PC-3 (cell line): ENCODE measurements around the gene ADAMTS13. TPM values are rescaled to one million over a fixed set of nuclear protein-coding genes. Genes with fewer than 3 reads are reported as not detected.

Experiments used
- ATAC-seq: fragments of 200-7000 bp; cut with Tn5 transposase; 2 replicates; pipeline ENCODE4 v1.9.1; 2020; ENCODE audit warnings: mild to moderate bottlenecking, moderate library complexity
- BruUV-seq: library from RNA; stranded (reverse); fragments of 400-500 nt; replicated peaks from 2 replicates; lab custom pipeline; 2021; lab: Mats Ljungman, UMichigan
- CTCF ChIA-PET: fragments of 300-600 bp; sonication (Branson Sonifier 250); formaldehyde crosslinking; loops from one replicate; lab custom pipeline; 2022; ENCODE audit warnings: antibody characterized with exemption; lab: Charles Lee
- POLR2A ChIA-PET: fragments of 300-600 bp; sonication (Branson Sonifier 250); formaldehyde crosslinking; loops from one replicate; lab custom pipeline; 2022; ENCODE audit warnings: antibody characterized with exemption; ENCODE audit not compliant: unreplicated experiment; lab: Charles Lee
- DNase-seq: peaks from one replicate; pipeline ENCODE4 v3.0.0-alpha.2; 2015
- H2AFZ ChIP-seq: fragments of 300-600 bp; sonication (generic); 2 replicates; pipeline ENCODE4 v1.6.0; 2016; ENCODE audit warnings: antibody characterized with exemption, low read length
- H3F3A ChIP-seq: fragments of 300-600 bp; sonication (generic); one replicate; pipeline ENCODE4 v1.6.0; 2017; ENCODE audit warnings: antibody characterized with exemption, low read length, control low read depth, mild to moderate bottlenecking; ENCODE audit not compliant: unreplicated experiment
- H3K27ac ChIP-seq: fragments of 300-600 bp; sonication (generic); 2 replicates; pipeline ENCODE4 v1.5.1; 2016; ENCODE audit warnings: mild to moderate bottlenecking, low read length
- H3K27me3 ChIP-seq: fragments of 300-600 bp; sonication (generic); 2 replicates; pipeline ENCODE4 v1.6.1; 2016; ENCODE audit warnings: low read length, mixed read lengths
- H3K36me3 ChIP-seq: fragments of 300-600 bp; sonication (generic); 2 replicates; pipeline ENCODE4 v1.6.1; 2016; ENCODE audit warnings: low read depth, mixed run types, low read length, mixed read lengths
- H3K4me1 ChIP-seq: fragments of 300-600 bp; sonication (generic); 2 replicates; pipeline ENCODE4 v1.5.1; 2016; ENCODE audit warnings: low read length; ENCODE audit not compliant: insufficient read depth
- H3K4me2 ChIP-seq: fragments of 300-600 bp; sonication (generic); 2 replicates; pipeline ENCODE4 v1.6.0; 2016; ENCODE audit warnings: low read length
- H3K4me3 ChIP-seq: fragments of 300-600 bp; sonication (generic); 2 replicates; pipeline ENCODE4 v1.5.1; 2016; ENCODE audit warnings: mild to moderate bottlenecking, low read length, mixed read lengths
- H3K79me2 ChIP-seq: fragments of 300-600 bp; sonication (generic); 2 replicates; pipeline ENCODE4 v1.6.1; 2017; ENCODE audit warnings: low read length, mixed read lengths
- H3K9ac ChIP-seq: fragments of 300-600 bp; sonication (generic); 2 replicates; pipeline ENCODE4 v1.6.0; 2016; ENCODE audit warnings: mild to moderate bottlenecking, low read length
- H3K9me2 ChIP-seq: fragments of 300-600 bp; sonication (generic); replicated peaks from 2 replicates; pipeline ENCODE4 v1.6.1; 2016; ENCODE audit warnings: mixed run types, low read length, mixed read lengths
- H3K9me3 ChIP-seq: fragments of 300-600 bp; sonication (generic); 2 replicates; pipeline ENCODE4 v1.6.1; 2016; ENCODE audit warnings: low read length, mixed read lengths
- H4K20me1 ChIP-seq: fragments of 300-600 bp; sonication (generic); 2 replicates; pipeline ENCODE4 v1.6.1; 2016; ENCODE audit warnings: low read length, mixed read lengths
- EZH2 ChIP-seq: fragments of 300-600 bp; sonication (generic); IDR thresholded peaks from one replicate; pipeline ENCODE4 v1.6.1; 2017; ENCODE audit warnings: antibody characterized with exemption, mild to moderate bottlenecking, low read length; ENCODE audit not compliant: unreplicated experiment
- EZH2phosphoT487 ChIP-seq: fragments of 300-600 bp; sonication (generic); IDR thresholded peaks from 2 replicates; pipeline ENCODE4 v1.6.1; 2018; ENCODE audit warnings: mild to moderate bottlenecking, antibody characterized with exemption, low read length, borderline replicate concordance
- intact Hi-C: fragments of 100-400 bp; cut with micrococcal nuclease; formaldehyde crosslinking; loops from 2 replicates; pipeline ENCODE4 v1.9.0; 2023
- total RNA-seq: library from RNA; depleted of rRNA; stranded (reverse); fragments of >200 nt; gene quantifications from 2 replicates; pipeline ENCODE4 v1.2.3, GENCODE V29; 2014
- TF ChIP-seq, protein P1 (sequence below): fragments of 300-600 bp; sonication (generic); conservative IDR thresholded peaks from 2 replicates; pipeline ENCODE4 v1.5.1; 2017; ENCODE audit warnings: antibody characterized with exemption, low read depth, mild to moderate bottlenecking, low read length

Gene ADAMTS13
- total RNA-seq, 1 experiment from 2014 or later: 0.95 TPM

DNA sequence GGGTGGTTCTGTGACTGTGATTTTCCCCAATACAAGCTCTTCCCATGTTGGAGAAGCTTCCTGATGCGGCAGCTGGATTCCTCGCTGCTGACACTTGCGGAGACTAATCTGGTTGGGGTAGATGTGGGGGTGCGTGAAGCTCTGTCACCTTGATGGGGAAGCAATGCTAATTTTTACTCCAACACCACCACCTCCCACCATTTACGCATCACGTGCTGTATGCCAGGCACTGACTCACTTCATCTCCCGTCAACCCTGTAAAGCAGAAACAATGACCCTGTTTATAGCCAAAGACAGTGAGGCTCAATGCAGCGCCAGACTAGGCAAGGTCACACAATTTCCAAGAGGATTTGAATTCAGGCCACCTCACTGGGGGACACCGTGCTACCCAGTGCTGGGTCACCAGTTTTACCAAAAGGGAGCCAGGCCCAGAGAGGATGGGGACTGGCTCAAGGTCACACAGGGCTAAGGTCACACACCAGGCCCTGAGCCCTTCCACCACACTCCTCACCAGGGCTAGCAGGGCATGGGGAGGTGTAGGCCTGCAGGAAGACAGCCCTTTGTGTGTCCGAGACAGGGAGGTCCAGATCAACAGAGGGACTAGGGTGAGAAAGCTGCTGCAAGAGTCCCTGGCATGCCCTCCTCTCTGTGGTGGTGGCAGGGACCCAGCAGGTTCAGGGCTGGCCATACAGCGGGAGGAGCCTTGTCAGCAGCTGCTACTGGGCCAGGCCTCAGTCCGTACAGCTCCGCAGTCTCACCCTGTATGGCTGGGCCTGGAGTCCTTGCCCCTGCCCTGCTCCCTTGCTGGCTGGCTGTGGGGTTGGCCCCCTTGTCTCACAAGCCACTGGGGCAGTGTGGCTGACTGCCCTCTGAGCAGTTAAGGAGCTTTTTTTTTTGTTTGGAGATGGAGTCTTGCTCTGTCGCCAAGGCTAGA lies 42.7 kb upstream of the ADAMTS13 start:
- ChIA-PET CTCF (no interaction called here), POLR2A (no interaction called here)
- Histone ChIP-seq H3K27me3 (no peaks in the 10 kb centered on the region), H2AFZ (no peak overlapping the region), H4K20me1 (0 out of 2 replicates have a peak, but pooled peaks cover 3% of the 10 kb centered on the region), H3K4me2 (no peak overlapping the region), H3K9ac (no peak overlapping the region), H3K4me3 (no peak overlapping the region), H3K9me2 (no peaks in the 10 kb centered on the region), H3K36me3 (no peaks in the 10 kb centered on the region), H3K79me2 (peaks cover 13% of the 10 kb centered on the region), H3F3A (no peaks in the 10 kb centered on the region), H3K4me1 (peaks cover 7% of the 10 kb centered on the region; the same call in 1 of the 2 replicates), H3K9me3 (no peaks in the 10 kb centered on the region), H3K27ac (no peak overlapping the region)
- TF ChIP-seq, protein P1, sequence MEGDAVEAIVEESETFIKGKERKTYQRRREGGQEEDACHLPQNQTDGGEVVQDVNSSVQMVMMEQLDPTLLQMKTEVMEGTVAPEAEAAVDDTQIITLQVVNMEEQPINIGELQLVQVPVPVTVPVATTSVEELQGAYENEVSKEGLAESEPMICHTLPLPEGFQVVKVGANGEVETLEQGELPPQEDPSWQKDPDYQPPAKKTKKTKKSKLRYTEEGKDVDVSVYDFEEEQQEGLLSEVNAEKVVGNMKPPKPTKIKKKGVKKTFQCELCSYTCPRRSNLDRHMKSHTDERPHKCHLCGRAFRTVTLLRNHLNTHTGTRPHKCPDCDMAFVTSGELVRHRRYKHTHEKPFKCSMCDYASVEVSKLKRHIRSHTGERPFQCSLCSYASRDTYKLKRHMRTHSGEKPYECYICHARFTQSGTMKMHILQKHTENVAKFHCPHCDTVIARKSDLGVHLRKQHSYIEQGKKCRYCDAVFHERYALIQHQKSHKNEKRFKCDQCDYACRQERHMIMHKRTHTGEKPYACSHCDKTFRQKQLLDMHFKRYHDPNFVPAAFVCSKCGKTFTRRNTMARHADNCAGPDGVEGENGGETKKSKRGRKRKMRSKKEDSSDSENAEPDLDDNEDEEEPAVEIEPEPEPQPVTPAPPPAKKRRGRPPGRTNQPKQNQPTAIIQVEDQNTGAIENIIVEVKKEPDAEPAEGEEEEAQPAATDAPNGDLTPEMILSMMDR: no peak
- no peak for DNase-seq
- no peak for ATAC-seq
- intact Hi-C loops: no loop called here
- no TSS peak for BruUV-seq

DNA sequence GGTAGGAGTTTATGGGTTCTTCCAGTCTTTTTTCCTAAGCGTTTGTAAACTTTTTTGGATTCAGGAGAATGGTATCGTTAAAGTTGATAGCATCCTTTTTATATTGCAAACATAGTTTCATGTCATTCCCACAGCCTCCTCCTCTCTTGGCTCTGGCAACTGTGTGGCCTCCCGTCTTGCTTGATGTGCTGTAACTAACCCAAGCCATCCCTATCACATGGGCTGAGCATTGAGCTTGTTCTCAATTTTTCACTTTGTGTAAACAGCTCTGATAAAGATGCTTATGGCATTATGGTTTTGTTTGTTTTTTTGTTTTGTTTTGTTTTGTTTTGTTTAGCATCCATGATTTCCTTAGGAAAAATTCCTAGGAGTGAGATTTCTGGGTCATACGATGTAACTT lies 41.4 kb upstream of the ADAMTS13 start:
- TF ChIP-seq EZH2phosphoT487 (no peak), EZH2 (no peak)
- TF ChIP-seq, protein P1: no peak
- Histone ChIP-seq H3K79me2 (no peaks in the 10 kb centered on the region), H3K4me1 (peaks cover 7% of the 10 kb centered on the region; the same call in 1 of the 2 replicates), H3K9ac (no peak overlapping the region), H3K27ac (no peak overlapping the region), H3K36me3 (no peaks in the 10 kb centered on the region), H3K4me3 (no peak overlapping the region), H3K9me2 (no peaks in the 10 kb centered on the region), H3K4me2 (no peak overlapping the region), H3F3A (no peaks in the 10 kb centered on the region), H3K9me3 (no peaks in the 10 kb centered on the region), H4K20me1 (no peaks in the 10 kb centered on the region), H2AFZ (no peak overlapping the region), H3K27me3 (no peaks in the 10 kb centered on the region)
- no peak for DNase-seq
- intact Hi-C loops: no loop called here
- ChIA-PET CTCF (no interaction called here), POLR2A (no interaction called here)
- no TSS peak for BruUV-seq
- no peak for ATAC-seq

DNA sequence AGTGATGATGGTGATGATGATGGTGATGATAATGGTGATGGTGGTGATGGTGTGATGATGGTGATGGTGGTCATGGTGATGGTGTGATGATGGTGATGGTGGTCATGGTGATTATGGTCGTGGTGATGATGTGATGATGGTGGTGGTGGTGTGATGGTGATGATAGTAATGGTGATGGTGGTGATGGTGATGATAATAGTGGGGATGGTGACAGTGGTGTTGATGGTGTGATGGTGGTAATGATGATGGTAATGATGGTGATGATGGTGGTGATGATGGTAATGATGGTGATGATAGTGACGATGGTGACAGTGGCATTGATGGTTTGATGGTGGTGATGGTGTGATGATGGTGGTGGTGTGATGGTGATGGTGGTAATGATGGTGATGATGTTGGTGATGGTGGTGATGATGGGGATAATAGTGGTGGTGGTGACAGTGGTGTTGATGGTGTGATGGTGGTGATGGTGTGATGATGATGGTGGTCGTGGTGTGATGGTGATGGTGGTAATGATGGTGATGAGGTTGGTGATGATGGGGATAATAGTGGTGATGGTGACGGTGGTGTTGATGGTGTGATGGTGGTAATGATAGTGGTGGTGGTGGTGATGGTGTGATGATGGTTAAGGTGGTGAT lies 39.5 kb upstream of the ADAMTS13 start:
- no peak overlapping the region for H3K9ac ChIP-seq
- H3F3A ChIP-seq: no peaks in the 10 kb centered on the region
- TF ChIP-seq, protein P1: no peak
- TF ChIP-seq EZH2phosphoT487 (no peak), EZH2 (no peak)
- no peaks in the 10 kb centered on the region for H3K36me3 ChIP-seq
- no peaks in the 10 kb centered on the region for H3K27me3 ChIP-seq
- H3K4me2 ChIP-seq: no peak overlapping the region
- no peaks in the 10 kb centered on the region for H4K20me1 ChIP-seq
- intact Hi-C loops: no loop called here
- no peak overlapping the region for H3K27ac ChIP-seq
- ChIA-PET POLR2A (no interaction called here), CTCF (no interaction called here)
- H3K79me2 ChIP-seq: no peaks in the 10 kb centered on the region
- no peaks in the 10 kb centered on the region for H3K4me1 ChIP-seq
- no TSS peak for BruUV-seq
- H3K4me3 ChIP-seq: no peak overlapping the region
- no peaks in the 10 kb centered on the region for H3K9me3 ChIP-seq
- DNase-seq (no peak), ATAC-seq (no peak)
- no peak overlapping the region for H2AFZ ChIP-seq
- no peaks in the 10 kb centered on the region for H3K9me2 ChIP-seq
